ENCODE results near the gene GPC1.

Gene GPC1

GRCh38 chr2:240412211-240412861 lies 23.1 kb upstream of the GPC1 start:
- no peak for DNase-seq (ENCODE audit: low read depth in 2 of 2)

DNA sequence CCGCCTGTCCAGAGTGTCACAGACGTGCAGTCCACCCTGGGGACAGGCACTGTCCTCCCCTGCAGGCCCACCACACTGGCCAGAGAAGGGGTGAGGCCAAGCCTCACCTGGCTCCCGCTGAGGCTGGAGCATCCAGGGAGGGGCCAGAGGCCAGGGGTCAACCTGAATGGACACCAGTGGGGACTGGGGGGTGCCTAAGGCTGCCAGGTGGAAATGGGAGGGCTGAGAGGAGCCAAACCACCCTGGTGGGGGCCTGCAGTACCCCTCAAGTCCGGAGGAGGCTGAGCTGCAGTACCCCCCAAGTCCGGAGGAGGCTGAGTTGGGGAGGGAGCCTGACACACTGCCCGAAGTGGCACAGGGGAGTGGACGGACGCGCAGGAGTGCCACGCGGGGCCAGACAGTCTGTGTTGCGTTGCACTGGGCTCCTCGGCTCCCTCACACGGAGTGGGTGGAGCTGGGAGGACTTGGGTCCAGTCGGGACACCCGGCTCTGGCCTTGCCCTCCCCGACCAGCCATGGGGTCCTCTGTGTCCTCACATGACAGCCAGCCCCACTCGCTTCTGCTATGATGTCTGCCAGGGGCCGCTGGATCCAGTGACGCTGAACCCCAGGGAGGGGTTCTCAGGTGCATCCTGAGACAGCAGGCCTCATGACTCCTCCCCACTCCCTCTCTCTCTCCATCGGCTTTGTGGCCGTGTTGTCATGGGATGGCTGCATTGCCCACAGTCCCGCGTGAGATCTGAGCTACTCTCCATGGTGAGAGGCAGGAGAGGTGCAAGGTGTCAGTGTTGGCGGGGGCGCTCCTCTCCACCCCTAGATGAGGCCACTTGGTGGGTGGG lies 22.3 kb upstream of the GPC1 start:
- DNase-seq (ENCODE audit: low read depth in 2 of 2) = no peak

DNA sequence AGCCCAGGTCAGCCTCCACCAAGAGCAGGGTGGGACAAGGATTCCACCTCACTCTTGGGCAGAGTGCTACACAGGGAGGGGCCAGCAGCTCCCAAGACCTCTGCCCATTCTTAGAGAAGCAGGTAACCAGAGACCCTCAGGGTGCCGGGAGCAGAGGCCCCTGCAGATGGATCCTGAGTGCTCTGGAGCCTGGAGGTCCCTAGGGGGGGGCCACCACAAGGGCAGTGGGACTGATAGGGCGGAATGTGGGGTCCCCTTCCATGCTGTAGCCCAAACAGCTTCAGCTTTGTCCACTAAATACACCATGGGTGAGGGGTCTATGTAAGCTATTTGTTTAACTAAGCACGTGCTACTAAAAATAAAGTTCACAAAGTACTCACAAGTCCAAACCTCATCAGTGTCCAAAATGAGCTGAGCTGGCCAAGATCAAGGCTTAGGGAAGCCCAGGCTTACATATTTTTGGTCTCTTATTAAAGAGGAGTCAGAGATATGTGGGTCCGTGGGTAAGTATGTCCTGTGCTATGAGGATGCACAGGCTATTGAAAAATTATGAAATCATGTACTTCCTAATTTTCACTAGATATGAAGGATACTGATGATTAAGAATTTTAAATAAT lies 21.5 kb upstream of the GPC1 start:
- no peak for DNase-seq (ENCODE audit: low read depth in 2 of 2)

GRCh38 chr2:240416821-240417220 lies 18.6 kb upstream of the GPC1 start:
- no peak for DNase-seq (ENCODE audit: low read depth in 2 of 2)

DNA sequence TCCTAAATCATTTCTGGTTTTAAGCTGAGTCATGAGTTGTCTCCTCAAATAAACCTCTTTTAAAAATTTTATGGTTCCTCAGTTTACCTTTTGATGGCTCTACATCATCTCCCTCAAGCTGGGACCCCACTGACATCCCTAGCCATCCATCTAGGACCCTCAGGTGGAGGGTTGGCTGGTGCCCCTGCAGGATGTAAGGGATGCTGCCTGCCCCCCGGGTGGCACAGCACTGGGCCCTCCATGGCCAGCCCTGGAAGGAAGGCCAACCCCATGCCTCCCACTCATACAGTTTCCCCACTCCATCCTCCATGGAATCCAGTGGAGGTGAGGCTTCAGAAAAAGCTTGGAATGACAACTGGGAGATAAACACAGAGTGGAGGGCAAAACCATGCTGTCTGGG lies 17.2 kb upstream of the GPC1 start:
- no peak for DNase-seq (ENCODE audit: low read depth in 2 of 2)

- DNase-seq (ENCODE audit: low read depth in 2 of 2) = no peak
These were observed 16.2 kb upstream of the GPC1 start for GRCh38 chr2:240419271-240419670.

- no peak for DNase-seq (ENCODE audit: low read depth in 2 of 2)
These were observed 15.7 kb upstream of the GPC1 start for GRCh38 chr2:240419723-240420122.

DNA sequence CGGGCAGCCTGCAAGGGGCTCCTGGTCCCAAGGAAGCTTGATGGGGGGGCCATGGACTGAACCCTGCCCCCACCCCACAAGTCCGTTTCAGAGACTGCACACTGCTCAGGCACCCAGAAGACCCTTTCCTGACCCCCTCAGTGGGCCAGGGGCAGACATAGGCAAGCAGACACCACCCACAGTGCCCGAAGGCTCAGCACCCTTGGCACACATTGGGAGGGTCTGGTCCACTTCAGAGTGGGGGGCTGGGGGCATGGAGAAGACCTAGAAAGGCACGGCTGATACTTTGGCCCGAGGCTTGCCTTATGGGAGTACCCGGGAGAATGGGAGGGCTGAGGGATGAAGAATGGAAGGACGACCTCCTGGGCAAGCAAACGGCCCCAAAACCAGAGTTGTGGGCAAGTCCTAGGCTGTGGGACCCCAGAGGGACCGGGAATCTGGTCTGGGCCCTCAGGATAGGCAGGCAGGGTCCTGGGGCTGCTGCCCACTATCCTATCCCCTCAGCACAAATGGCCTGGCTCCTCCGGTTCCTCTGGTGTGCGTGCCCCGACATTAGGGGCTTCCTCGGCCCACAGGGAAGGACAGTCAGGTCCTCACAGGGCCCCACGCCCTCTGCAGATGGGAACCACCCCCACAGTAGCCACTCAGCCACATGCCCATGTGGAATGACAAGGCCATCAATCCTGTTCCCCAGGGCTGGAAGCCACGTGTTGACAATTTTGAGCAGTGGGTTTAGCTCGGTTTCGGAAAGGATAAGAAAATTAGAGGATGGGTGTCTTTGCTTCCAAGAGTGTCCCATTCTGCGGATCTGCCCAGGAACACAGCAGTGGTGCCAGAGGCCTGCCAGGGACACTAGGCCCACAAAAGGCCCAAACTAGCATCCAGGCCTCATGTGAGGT lies 15.0 kb upstream of the GPC1 start:
- DNase-seq (ENCODE audit: low read depth in 2 of 2) = no peak

- no peak for DNase-seq (ENCODE audit: low read depth in 2 of 2)
These were observed 14.1 kb upstream of the GPC1 start for GRCh38 chr2:240421381-240421780.

DNA sequence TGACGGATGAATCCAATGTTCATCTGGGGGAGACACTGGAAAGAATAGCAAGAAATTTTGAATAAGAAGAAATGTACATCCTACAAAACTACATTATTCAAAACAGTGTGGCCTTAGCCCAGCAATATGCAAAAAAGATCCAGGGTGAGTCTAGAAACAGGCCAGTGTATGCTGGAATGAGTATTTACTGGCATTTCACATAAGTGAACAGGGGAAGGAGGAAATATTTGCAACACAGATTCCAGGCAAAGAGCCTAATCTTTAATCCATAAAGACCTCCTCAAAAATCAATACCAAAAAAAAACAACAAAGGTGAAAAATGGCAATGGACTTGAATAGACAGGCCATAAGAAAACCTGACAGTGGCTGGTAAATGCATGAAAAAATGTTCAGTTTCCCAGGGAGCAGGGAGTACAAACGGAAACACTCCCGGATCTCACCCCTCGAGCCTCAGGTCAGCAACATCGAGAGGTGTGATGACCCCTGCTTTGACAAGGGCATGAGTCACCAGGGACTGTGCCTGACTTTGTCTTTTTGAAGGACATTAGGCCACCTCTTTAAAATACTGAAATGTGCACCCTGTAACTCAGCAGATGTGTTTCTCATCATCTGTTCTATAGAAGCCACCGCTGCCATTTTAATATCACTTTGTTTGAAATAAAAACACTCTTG lies 12.7 kb upstream of the GPC1 start:
- DNase-seq (ENCODE audit: low read depth in 2 of 2) = no peak

GRCh38 chr2:240423788-240424191 lies 11.7 kb upstream of the GPC1 start:
- no peak for DNase-seq (ENCODE audit: low read depth in 2 of 2)

- DNase-seq (ENCODE audit: low read depth in 2 of 2) = no peak
These were observed 10.9 kb upstream of the GPC1 start for GRCh38 chr2:240424341-240425235.

- no peak for DNase-seq (ENCODE audit: low read depth in 2 of 2)
These were observed 10.2 kb upstream of the GPC1 start for GRCh38 chr2:240425236-240425615.

DNA sequence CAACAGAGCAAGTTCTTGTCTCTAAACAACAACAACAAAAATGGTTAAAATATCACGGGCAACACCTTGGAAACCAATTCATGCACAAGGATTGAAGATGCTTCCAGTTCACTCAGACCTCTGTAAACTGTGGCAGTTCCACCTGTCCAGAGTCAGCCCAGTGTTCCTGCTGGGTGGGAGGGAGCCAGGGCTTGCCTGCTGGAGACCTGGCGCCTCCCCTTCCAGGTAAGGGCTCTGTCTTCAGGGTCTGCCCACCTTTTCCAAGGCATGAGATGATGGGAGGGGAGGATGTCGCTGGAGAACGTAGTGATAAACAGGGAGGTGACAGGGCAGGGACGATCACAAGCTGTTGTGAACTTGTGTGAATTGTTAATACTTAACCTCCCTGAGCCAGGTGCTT lies 9.8 kb upstream of the GPC1 start:
- DNase-seq (ENCODE audit: low read depth in 2 of 2) = no peak

- no peak for DNase-seq (ENCODE audit: low read depth in 2 of 2)
These were observed 8.4 kb upstream of the GPC1 start for GRCh38 chr2:240426845-240427721.

DNA sequence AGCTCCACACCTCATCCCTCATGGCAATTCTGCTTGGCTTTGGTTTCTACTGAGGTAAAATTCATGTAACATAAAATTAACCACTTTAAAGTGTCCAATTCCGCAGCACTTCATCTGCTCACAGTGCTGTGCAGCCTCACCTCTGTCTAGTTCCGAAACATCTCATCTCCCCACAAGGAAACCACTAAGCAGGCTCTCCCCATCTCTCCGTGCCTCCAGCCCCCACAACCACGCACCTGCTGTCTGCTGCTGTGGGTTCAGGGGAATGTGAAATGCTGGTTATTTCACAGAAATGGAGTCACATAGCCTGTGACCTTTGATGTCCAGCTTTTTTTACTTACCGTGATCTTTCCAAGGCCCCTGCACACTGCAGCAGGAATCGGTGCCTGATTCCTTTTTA lies 7.7 kb upstream of the GPC1 start:
- no peak for DNase-seq (ENCODE audit: low read depth in 2 of 2)

DNA sequence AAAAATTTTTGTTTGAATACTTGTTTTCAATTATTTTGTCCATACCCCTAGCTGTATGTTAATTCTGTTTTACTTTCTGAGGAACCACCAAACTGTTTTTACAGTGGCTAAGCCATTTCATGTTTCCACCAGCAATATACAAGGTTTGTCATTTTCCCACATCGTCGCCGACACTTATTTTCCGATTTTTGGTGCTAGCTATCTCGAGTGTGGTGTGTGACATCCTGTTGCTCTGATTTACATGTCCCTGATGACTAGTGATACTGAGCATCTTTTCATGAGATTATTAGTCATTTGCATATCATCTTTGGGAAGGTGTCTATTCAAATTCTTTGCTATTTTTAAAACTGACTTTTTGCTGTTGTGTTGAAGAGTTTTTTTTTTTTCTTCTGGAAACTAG lies 7.2 kb upstream of the GPC1 start:
- no peak for DNase-seq (ENCODE audit: low read depth in 2 of 2)

DNA sequence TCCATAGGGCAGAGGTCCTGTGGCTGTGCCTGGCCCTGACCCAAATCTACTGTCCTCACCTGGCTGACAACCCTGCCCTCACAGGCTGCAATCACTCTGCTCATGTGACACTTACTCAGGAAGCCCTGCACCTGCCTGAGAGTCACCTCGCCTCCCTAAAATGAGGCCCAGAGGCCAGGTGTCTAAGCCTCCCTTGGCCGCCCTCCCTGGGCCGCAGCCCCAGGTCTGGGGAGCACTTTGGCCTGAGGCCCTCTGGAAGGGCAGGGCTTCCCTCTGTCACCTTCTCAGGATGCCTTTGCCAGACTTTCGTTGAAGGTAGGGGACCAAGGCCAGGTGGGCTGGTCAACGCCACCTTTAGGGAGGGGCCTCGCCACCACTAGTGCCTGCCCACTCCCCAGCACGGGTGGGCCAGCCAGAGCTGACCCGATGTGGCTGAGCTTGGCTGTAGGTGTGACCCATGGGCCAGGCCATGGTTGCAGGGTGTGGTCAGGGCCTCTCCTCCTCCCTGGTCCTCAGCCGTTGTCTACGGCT lies 6.1 kb upstream of the GPC1 start:
- DNase-seq (ENCODE audit: low read depth in 2 of 2) = no peak

GRCh38 chr2:240429872-240430491 lies 5.5 kb upstream of the GPC1 start:
- DNase-seq (ENCODE audit: low read depth in 2 of 2) = no peak
